Measurements from ENCODE around the gene PATJ.
"Not testable (repeated sequence)": the region's sequence is repeated elsewhere in the genome, so short reads cannot be mapped to it uniquely, and the experiment has no call there.

The PATJ gene

DNA sequence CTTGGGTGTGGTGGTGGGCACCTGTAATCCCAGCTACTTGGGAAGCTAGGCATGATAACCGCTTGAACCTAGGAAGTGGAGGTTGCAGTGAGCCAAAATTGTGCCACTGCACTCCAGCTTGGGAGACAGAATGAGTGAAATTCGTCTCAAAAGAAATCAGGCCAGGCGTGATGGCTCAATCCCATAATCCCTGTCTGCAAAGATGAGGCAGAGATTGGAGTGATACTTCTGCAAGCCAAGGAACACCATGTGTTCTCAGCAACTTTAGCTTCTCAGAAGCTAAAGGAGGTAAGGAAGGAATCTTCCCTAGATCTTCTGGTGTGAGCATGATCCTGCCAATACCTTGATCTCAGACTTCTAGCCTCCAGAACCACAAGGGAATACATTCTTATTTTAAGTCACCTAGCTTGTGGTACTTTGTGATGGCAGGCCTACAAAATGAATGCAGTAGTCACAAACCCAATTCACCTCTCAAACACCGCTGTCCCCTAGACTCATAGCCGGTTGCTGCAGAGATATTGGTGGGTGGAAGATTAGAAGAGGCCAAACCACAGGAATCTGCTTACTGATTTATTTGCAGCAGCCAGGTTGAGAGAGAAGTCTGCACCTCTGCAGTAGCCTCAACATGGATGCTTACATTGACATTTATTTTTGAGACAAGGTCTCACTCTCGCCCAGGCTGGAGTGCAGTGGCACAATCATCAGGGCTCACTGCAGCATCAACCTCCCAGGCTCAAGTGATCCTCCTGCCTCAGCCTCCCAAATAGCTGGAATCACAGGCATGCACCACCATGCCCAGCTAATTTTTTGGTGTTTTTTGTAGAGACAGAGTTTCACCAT is 471.0 kb downstream of the PATJ start:
- DNase-seq (ENCODE audit: low read depth in 1 of 2, low spot score in 1 of 2): no peak
- Histone ChIP-seq H3K4me3 (replicated peaks; ENCODE audit: insufficient read depth, low read length) (no peak overlapping the region), H3K27me3 (ENCODE audit: insufficient read depth, poor library complexity, severe bottlenecking) (no peaks in the 10 kb centered on the region), H3K27ac (replicated peaks) (no peak overlapping the region)
- TF ChIP-seq, protein P1, sequence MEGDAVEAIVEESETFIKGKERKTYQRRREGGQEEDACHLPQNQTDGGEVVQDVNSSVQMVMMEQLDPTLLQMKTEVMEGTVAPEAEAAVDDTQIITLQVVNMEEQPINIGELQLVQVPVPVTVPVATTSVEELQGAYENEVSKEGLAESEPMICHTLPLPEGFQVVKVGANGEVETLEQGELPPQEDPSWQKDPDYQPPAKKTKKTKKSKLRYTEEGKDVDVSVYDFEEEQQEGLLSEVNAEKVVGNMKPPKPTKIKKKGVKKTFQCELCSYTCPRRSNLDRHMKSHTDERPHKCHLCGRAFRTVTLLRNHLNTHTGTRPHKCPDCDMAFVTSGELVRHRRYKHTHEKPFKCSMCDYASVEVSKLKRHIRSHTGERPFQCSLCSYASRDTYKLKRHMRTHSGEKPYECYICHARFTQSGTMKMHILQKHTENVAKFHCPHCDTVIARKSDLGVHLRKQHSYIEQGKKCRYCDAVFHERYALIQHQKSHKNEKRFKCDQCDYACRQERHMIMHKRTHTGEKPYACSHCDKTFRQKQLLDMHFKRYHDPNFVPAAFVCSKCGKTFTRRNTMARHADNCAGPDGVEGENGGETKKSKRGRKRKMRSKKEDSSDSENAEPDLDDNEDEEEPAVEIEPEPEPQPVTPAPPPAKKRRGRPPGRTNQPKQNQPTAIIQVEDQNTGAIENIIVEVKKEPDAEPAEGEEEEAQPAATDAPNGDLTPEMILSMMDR (IDR thresholded peaks at IDR 0.05; ENCODE audit: insufficient read depth, low read length): no peak
- no peak for TF ChIP-seq POLR2AphosphoS5 (IDR thresholded peaks at IDR 0.05; ENCODE audit: low read depth)

DNA sequence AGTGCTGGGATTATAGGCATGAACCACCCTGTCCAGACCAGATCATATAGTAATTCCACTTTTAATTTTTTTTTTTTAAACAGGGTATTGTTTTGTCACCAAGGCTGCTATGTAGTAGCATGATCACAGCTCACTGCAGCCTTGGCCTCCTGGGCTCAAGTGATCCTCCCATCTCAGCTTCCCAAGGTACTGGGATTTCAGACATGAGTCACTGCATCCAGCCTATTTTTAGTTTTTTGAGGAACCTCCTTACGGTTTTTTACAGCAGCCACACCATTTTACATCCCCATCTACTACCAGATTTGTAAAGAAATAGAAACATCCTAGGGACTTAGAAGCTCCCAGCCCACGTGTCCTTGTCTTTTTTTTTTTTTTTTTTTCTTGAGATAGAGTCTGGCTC is 476.3 kb downstream of the PATJ start:
- Histone ChIP-seq H3K4me3 (replicated peaks; ENCODE audit: insufficient read depth, low read length) (no peak overlapping the region), H3K27me3 (ENCODE audit: insufficient read depth, poor library complexity, severe bottlenecking) (no peaks in the 10 kb centered on the region), H3K27ac (replicated peaks) (no peak overlapping the region)
- no peak for DNase-seq (ENCODE audit: low read depth in 1 of 2, low spot score in 1 of 2)
- TF ChIP-seq, protein P2, sequence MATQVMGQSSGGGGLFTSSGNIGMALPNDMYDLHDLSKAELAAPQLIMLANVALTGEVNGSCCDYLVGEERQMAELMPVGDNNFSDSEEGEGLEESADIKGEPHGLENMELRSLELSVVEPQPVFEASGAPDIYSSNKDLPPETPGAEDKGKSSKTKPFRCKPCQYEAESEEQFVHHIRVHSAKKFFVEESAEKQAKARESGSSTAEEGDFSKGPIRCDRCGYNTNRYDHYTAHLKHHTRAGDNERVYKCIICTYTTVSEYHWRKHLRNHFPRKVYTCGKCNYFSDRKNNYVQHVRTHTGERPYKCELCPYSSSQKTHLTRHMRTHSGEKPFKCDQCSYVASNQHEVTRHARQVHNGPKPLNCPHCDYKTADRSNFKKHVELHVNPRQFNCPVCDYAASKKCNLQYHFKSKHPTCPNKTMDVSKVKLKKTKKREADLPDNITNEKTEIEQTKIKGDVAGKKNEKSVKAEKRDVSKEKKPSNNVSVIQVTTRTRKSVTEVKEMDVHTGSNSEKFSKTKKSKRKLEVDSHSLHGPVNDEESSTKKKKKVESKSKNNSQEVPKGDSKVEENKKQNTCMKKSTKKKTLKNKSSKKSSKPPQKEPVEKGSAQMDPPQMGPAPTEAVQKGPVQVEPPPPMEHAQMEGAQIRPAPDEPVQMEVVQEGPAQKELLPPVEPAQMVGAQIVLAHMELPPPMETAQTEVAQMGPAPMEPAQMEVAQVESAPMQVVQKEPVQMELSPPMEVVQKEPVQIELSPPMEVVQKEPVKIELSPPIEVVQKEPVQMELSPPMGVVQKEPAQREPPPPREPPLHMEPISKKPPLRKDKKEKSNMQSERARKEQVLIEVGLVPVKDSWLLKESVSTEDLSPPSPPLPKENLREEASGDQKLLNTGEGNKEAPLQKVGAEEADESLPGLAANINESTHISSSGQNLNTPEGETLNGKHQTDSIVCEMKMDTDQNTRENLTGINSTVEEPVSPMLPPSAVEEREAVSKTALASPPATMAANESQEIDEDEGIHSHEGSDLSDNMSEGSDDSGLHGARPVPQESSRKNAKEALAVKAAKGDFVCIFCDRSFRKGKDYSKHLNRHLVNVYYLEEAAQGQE (IDR thresholded peaks at IDR 0.05; ENCODE audit: insufficient replicate concordance, low read depth): no peak
- TF ChIP-seq, protein P1 (IDR thresholded peaks at IDR 0.05; ENCODE audit: insufficient read depth, low read length): no peak
- no peak for TF ChIP-seq POLR2AphosphoS5 (IDR thresholded peaks at IDR 0.05; ENCODE audit: low read depth)
- TF ChIP-seq GABPA (IDR thresholded peaks at IDR 0.05; ENCODE audit: low read depth): no peak
- no peak for TF ChIP-seq SPI1 (IDR thresholded peaks at IDR 0.05; ENCODE audit: borderline replicate concordance, low read depth)

DNA sequence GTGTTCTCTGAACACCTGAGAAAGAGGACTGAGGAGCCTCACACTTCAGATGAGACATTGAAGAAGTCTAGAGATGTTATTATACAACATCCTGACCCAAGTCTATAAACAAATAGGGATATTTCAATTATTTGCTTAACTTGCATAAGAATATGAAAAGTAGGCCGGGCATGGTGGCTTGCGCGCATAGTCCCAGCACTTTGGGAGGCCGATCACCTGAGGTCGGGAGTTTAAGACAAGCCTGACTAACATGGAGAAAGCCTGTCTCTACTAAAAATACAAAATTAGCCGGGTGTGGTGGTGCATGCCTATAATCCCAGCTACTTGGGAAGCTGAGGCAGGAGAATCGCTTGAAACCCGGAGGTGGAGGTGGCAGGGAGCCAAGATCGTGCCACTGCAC is 478.2 kb downstream of the PATJ start:
- not testable (repeated sequence) for H3K27me3 ChIP-seq (ENCODE audit: insufficient read depth, poor library complexity, severe bottlenecking); DNase-seq (ENCODE audit: low read depth in 1 of 2, low spot score in 1 of 2); H3K4me3 ChIP-seq (replicated peaks; ENCODE audit: insufficient read depth, low read length); H3K27ac ChIP-seq (replicated peaks)

DNA sequence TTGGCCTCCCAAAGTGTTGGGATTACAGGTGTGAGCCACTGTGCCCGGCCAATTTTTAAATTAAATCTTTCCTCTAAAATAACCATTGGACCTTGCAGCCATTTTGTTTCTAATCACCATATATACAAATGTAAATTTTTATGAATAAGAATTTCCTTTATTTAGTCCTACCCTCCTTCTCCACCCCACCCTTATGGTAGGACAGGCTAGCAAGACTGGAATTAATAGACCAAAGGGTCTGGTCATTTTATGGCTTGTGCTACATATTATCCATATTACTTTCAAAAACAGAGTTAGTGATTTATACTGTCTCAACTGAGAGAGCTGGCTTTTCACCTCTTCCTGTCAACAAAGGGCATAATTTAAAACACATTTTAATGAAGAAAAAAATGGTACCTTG is 478.9 kb downstream of the PATJ start:
- Histone ChIP-seq H3K27ac (replicated peaks) (no peak overlapping the region), H3K4me3 (replicated peaks; ENCODE audit: insufficient read depth, low read length) (no peak overlapping the region), H3K27me3 (ENCODE audit: insufficient read depth, poor library complexity, severe bottlenecking) (no peaks in the 10 kb centered on the region)
- TF ChIP-seq GABPA (IDR thresholded peaks at IDR 0.05; ENCODE audit: low read depth) (no peak), SPI1 (IDR thresholded peaks at IDR 0.05; ENCODE audit: borderline replicate concordance, low read depth) (no peak), POLR2AphosphoS5 (IDR thresholded peaks at IDR 0.05; ENCODE audit: low read depth) (no peak)
- TF ChIP-seq, protein P2 (IDR thresholded peaks at IDR 0.05; ENCODE audit: insufficient replicate concordance, low read depth): no peak
- TF ChIP-seq, protein P1 (IDR thresholded peaks at IDR 0.05; ENCODE audit: insufficient read depth, low read length): no peak
- DNase-seq (ENCODE audit: low read depth in 1 of 2, low spot score in 1 of 2): no peak

Data from HL-60 (cell line).